Adrenal gland (tissue), 12 donors: ENCODE measurements around the gene ERCC2. TPM values are rescaled to one million over a fixed set of nuclear protein-coding genes. Genes with fewer than 3 reads are reported as not detected.
A peak's percentile ranks its signal among the peaks of the same experiment; 100 is the strongest.

Source experiments
- DNase-seq, 7 donors: peaks; one replicate each; pipeline ENCODE4 v3.0.0-alpha.2; 2019 to 2020
- H3K27ac ChIP-seq, 5 donors: fragments of 200-600 bp; sonication (generic) in 4 of 5; 1 replicate in 3 of 5; 2 replicates in 2 of 5; pipeline versions ENCODE4 v1.5.1 to v1.8.0; 2016 to 2020; ENCODE audit warnings: mild to moderate bottlenecking in 1 of 5
- H3K27me3 ChIP-seq: fragments of 200-600 bp; 2 replicates; pipeline ENCODE4 v1.8.0; 2021
- H3K36me3 ChIP-seq, 2 donors: fragments of 200-600 bp; replicated peaks in 1 of 2; 1 replicate in 1 of 2; 2 replicates in 1 of 2; pipeline versions ENCODE4 v1.5.1 to v1.8.0; 2018 to 2022
- H3K4me1 ChIP-seq, 2 donors: fragments of 200-600 bp; replicated peaks in 1 of 2; 1 replicate in 1 of 2; 2 replicates in 1 of 2; pipeline versions ENCODE4 v1.5.1 to v1.8.0; 2018 to 2021
- H3K4me3 ChIP-seq, 4 donors: fragments of 200-600 bp; sonication (generic) in 3 of 4; one replicate each; pipeline ENCODE4 v1.5.1; 2016 to 2018
- H3K9me3 ChIP-seq, 3 donors: fragments of 200-600 bp; sonication (generic) in 1 of 3; replicated peaks in 1 of 3; 1 replicate in 2 of 3; 2 replicates in 1 of 3; pipeline versions ENCODE4 v1.5.1 to v1.8.0; 2016 to 2021
- CTCF ChIP-seq, 6 experiments: fragments of 450-650 bp in 4 of 6; fragments of 200-600 bp in 2 of 6; sonication (generic) in 1 of 6; IDR thresholded peaks; 1 replicate in 5 of 6; 2 replicates in 1 of 6; pipeline versions ENCODE4 v1.5.1 to v1.8.0; 2016 to 2021; ENCODE audit warnings: antibody characterized with exemption in 6 of 6, mild to moderate bottlenecking in 2 of 6, moderate library complexity in 1 of 6
- POLR2A ChIP-seq, 2 donors: fragments of 450-650 bp; IDR thresholded peaks; one replicate each; pipeline ENCODE4 v1.6.1; 2017; ENCODE audit warnings: antibody characterized with exemption in 2 of 2, mild to moderate bottlenecking in 2 of 2, moderate library complexity in 1 of 2
- WGBS, 4 donors: extraction: QIAGEN DNeasy Blood & Tissue Kit in 2 of 4; methylation state at CpG; one replicate each; pipeline versions ENCODE4 v1.1.5 to v1.1.7; 2013 to 2017; 5-methylcytosine and 5-hydroxymethylcytosine counted together
- intact Hi-C, 2 donors: fragments of 100-400 bp; cut with DNase I; formaldehyde crosslinking; loops; one replicate each; pipeline versions ENCODE4 v1.14.1 to v1.15.0; 2022 to 2023
- polyA plus RNA-seq, 3 donors: library from polyadenylated mRNA; stranded (reverse); fragments of 200-250 nt in 2 of 3; fragments of 350-450 nt in 1 of 3; fragmentation: Illumina TruSeq in 1 of 3; extraction: RNeasy Lipid Tissue Mini Kit (QIAGEN cat#74804) in 1 of 3; gene quantifications; one replicate each; pipeline ENCODE4 v1.2.3, GENCODE V29; 2013 to 2014
- total RNA-seq, 9 donors: library from RNA; depleted of rRNA in 4 of 9; stranded (reverse); fragments of >200 nt in 4 of 9; fragments of 120-200 nt in 1 of 9; fragmentation: NEBNext Ultra II Directional in 1 of 9; extraction: Animal tissue kit (Norgen Biotek cat#: 25700) in 1 of 9; gene quantifications; one replicate each; pipeline versions ENCODE4 v1.1.0 to v1.2.4, GENCODE V29; 2013 to 2023
- donor health status: healthy with polysubstance abuse.
- donor health status: Bipolar disorder and iron deficiency.
- donor health status: DM: yes; HTN: yes; CAD: no.
- donor health status: DM: no; HTN: no; CAD: no.
- donor health status: DM: no; HTN: no; CAD: no.
- donor health status: DM: yes; HTN: yes; CAD: no.

Gene ERCC2
- total and polyA plus RNA-seq, 12 donors = 10.1 to 53.3 (median 26.9) TPM

GRCh38 chr19:45406226-45407090 lies 36.1 kb upstream of the ERCC2 start, which contains the start of gene POLR1G:
POLR1G (plus strand) TSS chr19:45406644; CDS start chr19:45406697, 53 bp downstream.
- DNase-seq = peak; percentile 76 to 87 (median 80)
- intact Hi-C loops = no loop called here
- peak within 1 kb of the TSS; percentile 35 to 84 (median 56) for H3K4me3 ChIP-seq

GRCh38 chr19:45405435-45406225 lies 35.3 kb upstream of the ERCC2 start:
- WGBS, 4 donors = 0 to 1% (median 0%) methylated on average over 37 to 48 of the region's 48 CpGs
- Histone ChIP-seq H3K4me3 (peak overlapping the region; percentile 5 to 69 (median 56)), H3K27ac (peak overlapping the region; percentile 78 to 94 (median 92)), H3K36me3 (no peaks in the 10 kb centered on the region), H3K27me3 (no peaks in the 10 kb centered on the region), H3K4me1 (peaks cover 21 to 30% of the 10 kb centered on the region in 2 donors), H3K9me3 (no peaks in the 10 kb centered on the region)
- peak; percentile 86 to 95 (median 92) for DNase-seq
- intact Hi-C loops = no loop called here
- peak in 1 of 2 donors; percentile 41 for TF ChIP-seq POLR2A (IDR thresholded peaks at IDR 0.05)
- TF ChIP-seq CTCF (IDR thresholded peaks at IDR 0.05) = no peak

More at GRCh38 chr19:45406226-45407090, 36.1 kb upstream of the ERCC2 start, which contains the start of gene POLR1G:
- H3K36me3 ChIP-seq = no peaks in the 10 kb centered on the region
- H3K27ac ChIP-seq = peak within 1 kb of the TSS; percentile 78 to 94 (median 92)
- peak in 3 of 6 experiments; percentile 12 to 19 (median 16) for TF ChIP-seq CTCF (IDR thresholded peaks at IDR 0.05)
- peak in 1 of 2 donors; percentile 27 for TF ChIP-seq POLR2A (IDR thresholded peaks at IDR 0.05)
- no peaks in the 10 kb centered on the region for H3K27me3 ChIP-seq
- 0 to 1% (median 1%) methylated on average over 37 to 51 of the region's 51 CpGs for WGBS, 4 donors
- no peaks in the 10 kb centered on the region for H3K9me3 ChIP-seq
- peaks cover 21 to 30% of the 10 kb centered on the region in 2 donors for H3K4me1 ChIP-seq

GRCh38 chr19:45404557-45405434 lies 34.4 kb upstream of the ERCC2 start, which contains the start of gene PPP1R13L:
PPP1R13L (minus strand) TSS chr19:45405069; CDS start chr19:45398318, 6,751 bp downstream.
- no peaks in the 10 kb centered on the region for H3K9me3 ChIP-seq
- H3K36me3 ChIP-seq = no peaks in the 10 kb centered on the region
- intact Hi-C loops = no loop called here
- WGBS, 4 donors = 4 to 13% (median 6%) methylated on average over 12 to 46 of the region's 46 CpGs
- H3K27me3 ChIP-seq = no peaks in the 10 kb centered on the region
- peaks cover 21 to 30% of the 10 kb centered on the region in 2 donors for H3K4me1 ChIP-seq
- TF ChIP-seq POLR2A (IDR thresholded peaks at IDR 0.05) (peak in 1 of 2 donors; percentile 55), CTCF (IDR thresholded peaks at IDR 0.05) (no peak)
- DNase-seq = peak; percentile 84 to 92 (median 91)
- peak within 1 kb of the TSS; percentile 5 to 78 (median 56) for H3K4me3 ChIP-seq
- peak within 1 kb of the TSS; percentile 78 to 94 (median 92) for H3K27ac ChIP-seq
